HG02852 (cell line): Measurements from ENCODE around the gene TNS3.

Experiments
- ATAC-seq: cut with Tn5 transposase; IDR thresholded peaks from one replicate; pipeline ENCODE4 v1.9.1; 2021; ENCODE audit warnings: mild to moderate bottlenecking, moderate library complexity; ENCODE audit not compliant: unreplicated experiment

Gene TNS3

GRCh38 chr7:47508389-47509380, 73.2 kb downstream of the TNS3 start:
- ATAC-seq, result no peak

- no peak for ATAC-seq
Observed at GRCh38 chr7:47507522-47507921, 74.4 kb downstream of the TNS3 start.

GRCh38 chr7:47506382-47507339, 75.2 kb downstream of the TNS3 start:
- ATAC-seq, result no peak

GRCh38 chr7:47505312-47506007, 76.5 kb downstream of the TNS3 start:
- no peak for ATAC-seq

GRCh38 chr7:47504551-47505311, 77.2 kb downstream of the TNS3 start:
- ATAC-seq, result no peak

- no peak for ATAC-seq
Observed at GRCh38 chr7:47503281-47503680, 78.6 kb downstream of the TNS3 start.

GRCh38 chr7:47502240-47502877, 79.6 kb downstream of the TNS3 start:
- ATAC-seq, result no peak

GRCh38 chr7:47501406-47501805, 80.5 kb downstream of the TNS3 start:
- ATAC-seq, result no peak

GRCh38 chr7:47500103-47500563, 81.8 kb downstream of the TNS3 start:
- ATAC-seq, result no peak

GRCh38 chr7:47498229-47499056, 83.5 kb downstream of the TNS3 start:
- no peak for ATAC-seq

GRCh38 chr7:47497367-47498096, 84.4 kb downstream of the TNS3 start:
- peak; percentile 91 for ATAC-seq

- ATAC-seq, result no peak
Observed at GRCh38 chr7:47496666-47497065, 85.2 kb downstream of the TNS3 start.

GRCh38 chr7:47496056-47496665, 85.8 kb downstream of the TNS3 start:
- ATAC-seq, result no peak

GRCh38 chr7:47493976-47494911, 87.7 kb downstream of the TNS3 start:
- no peak for ATAC-seq

GRCh38 chr7:47492716-47493325, 89.1 kb downstream of the TNS3 start:
- ATAC-seq, result no peak
